SKM-1 treated with dmso at 0.1 percent for 144 hours (cell line): ENCODE results near the gene ACLY.
A peak's percentile ranks its signal among the peaks of the same experiment; 100 is the strongest.
"Not testable (repeated sequence)": the region's sequence is repeated elsewhere in the genome, so short reads cannot be mapped to it uniquely, and the experiment has no call there.

ENCODE experiments used
- DNase-seq: peaks from one replicate; lab custom pipeline; 2025; ENCODE audit not compliant: unreplicated experiment; lab: John Stamatoyannopoulos, UW

Gene ACLY

DNA sequence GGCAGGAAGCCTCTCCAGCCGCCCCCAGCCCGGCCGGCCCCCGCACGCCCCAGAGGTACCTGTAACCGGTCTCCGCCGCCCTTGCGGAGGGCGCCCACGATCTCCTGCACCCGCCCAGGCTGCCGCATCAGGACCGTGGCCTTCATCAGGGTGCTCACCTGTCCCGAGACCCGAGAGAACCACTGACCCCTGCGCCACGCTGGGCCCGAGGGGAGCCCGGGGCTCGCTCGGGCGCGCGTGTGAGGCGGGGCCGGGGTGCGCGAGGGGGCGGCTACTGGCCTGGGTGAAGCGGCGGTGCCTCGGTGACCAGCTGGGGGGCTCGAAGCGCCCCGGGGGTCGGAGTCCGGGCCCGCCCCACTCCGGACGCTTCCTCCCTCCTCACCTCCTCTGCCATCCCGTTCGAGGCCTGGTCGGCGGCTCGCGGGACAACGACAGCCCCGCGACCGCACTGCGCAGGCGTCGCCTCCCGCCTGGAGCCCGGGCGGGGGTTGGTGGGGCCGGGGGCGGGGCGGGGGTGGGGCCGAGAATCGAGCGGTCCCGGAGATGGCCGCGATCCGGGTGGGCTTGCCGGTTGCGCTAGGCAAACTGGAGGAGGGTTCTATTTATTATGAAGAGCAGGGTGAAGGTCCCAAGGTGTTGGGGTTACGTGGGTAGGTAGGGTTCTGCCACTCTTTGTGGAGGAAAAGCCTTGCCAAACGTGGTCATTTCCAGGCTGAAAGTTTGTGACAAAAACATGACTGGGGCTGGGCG is 82.8 kb downstream of the ACLY start, which contains the start of gene NT5C3B:
Gene NT5C3B, minus strand, starts transcription at position 433 of the 750 bp plus-strand sequence. Its CDS starts 39 bp downstream, at position 394.
- DNase-seq: peak; percentile 19

DNA sequence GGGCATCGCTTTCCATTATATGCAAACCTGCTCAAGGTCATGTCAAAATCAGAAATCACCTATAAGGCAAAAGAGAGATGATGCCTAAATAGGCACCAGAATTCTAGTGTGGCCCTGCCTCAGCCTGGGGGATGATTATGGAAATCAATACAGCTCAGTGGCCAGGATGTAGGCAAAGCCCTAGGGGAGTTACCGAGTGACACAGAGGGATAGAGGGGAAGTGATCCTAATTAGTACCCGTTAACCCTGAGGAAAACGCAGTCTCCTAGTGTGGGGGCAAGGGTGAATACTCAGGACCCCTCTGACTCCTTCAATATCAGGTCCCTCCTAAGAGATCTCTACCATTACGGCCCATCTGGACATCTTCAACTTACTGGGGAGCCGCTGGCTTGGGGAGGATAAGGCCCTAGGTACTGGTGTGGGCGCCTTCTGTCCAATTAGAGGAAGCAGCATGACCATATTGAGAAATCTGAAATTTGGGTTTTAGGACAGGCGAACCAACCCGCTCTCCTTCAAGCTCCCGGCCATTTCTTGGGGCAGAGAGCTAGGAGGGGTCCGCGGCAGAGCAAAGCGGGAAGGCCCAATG is 83.4 kb downstream of the ACLY start:
- DNase-seq: no peak

DNA sequence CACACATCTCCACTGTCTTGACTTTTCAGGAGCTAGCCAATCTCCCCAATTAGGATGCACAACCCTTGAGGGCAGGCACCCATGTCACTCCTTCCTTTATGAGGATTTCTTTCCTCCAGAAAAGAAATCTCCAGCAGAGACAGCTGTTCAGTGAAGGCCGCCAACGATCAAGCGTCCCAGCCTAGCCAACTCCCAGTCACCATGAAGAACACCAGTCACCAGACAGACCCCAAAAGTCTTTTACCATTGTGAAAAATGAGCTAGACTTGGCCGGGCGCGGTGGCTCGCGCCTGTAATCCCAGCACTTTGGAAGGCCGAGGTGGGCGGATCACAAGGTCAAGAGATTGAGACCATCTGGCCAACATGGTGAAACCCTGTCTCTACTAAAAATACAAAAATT is 88.8 kb downstream of the ACLY start:
- DNase-seq: not testable (repeated sequence)

DNA sequence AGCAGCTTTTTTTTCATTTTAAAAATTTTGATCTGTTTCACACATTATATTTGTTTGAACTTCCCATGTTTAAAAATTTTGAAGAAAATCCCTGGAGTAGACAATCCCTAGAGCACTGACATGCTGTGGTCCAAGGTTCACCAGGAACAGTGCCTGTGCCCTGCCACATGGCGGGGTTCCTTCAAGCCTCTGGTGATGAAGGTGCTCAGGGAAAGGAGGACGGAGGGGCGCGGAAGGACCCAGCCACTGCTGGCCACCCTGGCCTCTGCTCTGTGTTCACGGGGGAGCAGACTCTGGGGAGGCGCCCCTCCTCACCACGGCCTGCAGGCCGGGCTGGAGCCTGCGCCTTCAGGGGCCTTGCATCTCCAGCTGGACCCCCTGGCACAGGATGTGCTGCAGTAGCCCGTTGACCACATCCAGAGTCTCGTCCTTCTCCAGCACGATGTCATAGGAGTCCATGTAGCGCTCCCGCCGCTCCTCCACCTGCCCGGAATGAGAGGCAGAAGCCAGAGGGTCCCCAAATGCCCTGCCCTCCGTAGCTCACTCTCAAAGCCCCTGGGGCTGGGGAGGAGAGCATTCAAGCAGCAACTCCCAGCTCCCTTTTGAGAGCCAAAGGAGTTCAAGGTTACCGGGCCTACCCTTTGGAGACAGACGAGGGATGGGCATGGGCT is 93.4 kb downstream of the ACLY start:
- no peak for DNase-seq

DNA sequence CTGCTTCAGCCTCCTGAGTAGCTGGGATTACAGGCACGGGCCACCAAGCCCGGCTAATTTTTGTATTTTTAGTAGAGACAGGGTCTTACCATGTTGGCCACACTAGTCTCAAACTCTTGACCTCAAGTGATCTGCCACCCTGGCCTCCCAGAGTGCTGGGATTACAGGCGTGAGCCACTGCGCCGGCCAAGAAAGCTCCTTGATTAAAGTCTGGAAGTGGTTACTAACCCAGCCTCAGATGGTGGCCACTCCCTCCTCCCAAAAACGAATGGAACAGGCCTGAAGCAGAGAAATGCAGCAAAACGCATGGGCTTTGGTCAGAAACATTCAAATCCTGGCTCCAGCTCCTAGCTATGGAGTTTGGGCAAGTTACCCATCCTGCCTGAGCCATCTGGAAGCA is 94.7 kb downstream of the ACLY start:
- DNase-seq: no peak

DNA sequence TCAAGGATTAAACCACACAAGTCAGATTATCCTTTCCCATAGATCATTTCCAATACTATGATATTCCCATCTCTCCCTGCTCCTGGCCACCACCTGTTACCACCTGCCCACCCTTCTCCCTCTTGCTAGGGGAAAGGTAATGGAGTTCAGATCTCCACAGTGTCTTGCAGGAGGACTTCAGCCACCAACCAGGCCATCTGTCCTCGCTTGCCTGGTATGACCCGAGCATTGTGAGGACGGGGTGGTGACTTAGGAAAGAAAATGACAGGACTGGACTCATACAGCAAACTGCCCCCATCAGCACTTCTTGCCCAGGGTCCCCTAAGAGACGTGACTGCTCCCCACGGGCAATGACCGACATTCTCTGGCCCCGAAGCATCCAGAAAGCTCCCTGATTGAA is 95.2 kb downstream of the ACLY start:
- no peak for DNase-seq

DNA sequence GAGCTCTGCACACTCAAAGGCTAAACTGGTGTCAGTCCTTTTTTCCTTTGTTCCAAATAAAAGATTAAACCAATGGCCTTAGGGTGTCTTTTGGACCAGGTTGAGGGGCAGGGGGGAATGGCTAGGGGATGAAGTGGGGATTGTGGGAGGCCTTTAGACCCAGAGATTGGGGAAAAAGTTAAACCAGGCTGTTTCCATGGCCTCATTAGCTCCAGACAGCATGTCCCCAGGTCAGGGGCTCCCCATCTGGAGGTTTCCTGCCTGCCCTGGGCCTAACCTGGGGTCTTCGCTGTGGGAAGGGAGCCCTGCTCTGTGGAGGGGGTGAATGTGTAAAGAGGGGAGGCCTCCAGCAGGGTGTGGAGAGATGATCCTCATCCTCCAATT is 95.6 kb downstream of the ACLY start:
- no peak for DNase-seq

DNA sequence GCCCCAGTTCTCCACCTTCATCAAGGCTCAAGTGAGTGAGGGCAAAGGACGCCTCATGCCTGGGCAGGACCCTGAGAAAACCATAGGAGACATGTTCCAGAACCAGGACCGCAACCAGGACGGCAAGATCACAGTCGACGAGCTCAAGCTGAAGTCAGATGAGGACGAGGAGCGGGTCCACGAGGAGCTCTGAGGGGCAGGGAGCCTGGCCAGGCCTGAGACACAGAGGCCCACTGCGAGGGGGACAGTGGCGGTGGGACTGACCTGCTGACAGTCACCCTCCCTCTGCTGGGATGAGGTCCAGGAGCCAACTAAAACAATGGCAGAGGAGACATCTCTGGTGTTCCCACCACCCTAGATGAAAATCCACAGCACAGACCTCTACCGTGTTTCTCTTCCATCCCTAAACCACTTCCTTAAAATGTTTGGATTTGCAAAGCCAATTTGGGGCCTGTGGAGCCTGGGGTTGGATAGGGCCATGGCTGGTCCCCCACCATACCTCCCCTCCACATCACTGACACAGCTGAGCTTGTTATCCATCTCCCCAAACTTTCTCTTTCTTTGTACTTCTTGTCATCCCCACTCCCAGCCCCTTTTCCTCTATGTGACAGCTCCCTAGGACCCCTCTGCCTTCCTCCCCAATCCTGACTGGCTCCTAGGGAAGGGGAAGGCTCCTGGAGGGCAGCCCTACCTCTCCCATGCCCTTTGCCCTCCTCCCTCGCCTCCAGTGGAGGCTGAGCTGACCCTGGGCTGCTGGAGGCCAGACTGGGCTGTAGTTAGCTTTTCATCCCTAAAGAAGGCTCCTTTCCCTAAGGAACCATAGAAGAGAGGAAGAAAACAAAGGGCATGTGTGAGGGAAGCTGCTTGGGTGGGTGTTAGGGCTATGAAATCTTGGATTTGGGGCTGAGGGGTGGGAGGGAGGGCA is 96.3 kb downstream of the ACLY start:
- DNase-seq: no peak

DNA sequence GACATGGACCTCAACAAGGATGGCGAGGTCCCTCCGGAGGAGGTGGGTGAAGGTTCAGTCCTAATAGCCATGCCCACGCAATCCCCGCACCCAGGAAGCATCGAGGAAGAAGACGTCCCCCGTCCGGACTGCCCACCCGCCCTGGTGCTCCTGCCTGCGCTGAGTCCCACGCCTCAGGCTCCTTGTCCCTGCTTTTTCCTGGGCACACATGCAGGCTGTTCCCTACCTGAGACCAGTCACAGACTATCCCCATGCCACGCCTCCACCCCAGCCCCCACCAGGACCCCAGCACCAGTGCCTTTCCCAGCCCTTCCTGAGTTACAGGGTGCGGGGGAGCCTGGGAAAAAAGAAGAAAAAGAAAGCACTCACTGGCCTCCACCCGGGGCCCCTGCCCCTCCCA is 97.0 kb downstream of the ACLY start:
- no peak for DNase-seq

DNA sequence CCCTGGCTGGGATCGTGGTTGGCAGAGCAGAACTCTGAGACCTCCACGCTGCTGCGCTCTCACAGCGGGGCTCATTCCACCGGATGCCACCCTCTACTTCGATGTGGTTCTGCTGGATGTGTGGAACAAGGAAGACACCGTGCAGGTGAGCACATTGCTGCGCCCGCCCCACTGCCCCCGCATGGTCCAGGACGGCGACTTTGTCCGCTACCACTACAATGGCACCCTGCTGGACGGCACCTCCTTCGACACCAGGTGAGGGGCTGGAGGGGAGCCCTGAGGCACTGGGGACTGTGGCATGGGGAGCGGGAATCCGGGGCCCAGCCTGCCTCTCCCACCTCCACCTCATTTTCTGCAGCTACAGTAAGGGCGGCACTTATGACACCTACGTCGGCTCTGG is 100.7 kb downstream of the ACLY start:
- DNase-seq: no peak
